H9 (cell line): ENCODE results near the gene FMNL1. TPM values are rescaled to one million over a fixed set of nuclear protein-coding genes. Genes with fewer than 3 reads are reported as not detected.

Source experiments
- DNase-seq: peaks from one replicate; pipeline ENCODE4 v3.0.0-alpha.2; 2017
- H2AFZ ChIP-seq: one replicate; pipeline ENCODE4 v1.6.1; 2013; ENCODE audit warnings: mild to moderate bottlenecking, low read length, control low read depth, moderate library complexity
- H2AK5ac ChIP-seq: 2 replicates; pipeline ENCODE4 v1.6.1; 2013; ENCODE audit warnings: low read length, control low read depth, mixed read lengths; ENCODE audit not compliant: insufficient read length
- H2BK120ac ChIP-seq: one replicate; pipeline ENCODE4 v1.6.1; 2013; ENCODE audit warnings: low read depth, mild to moderate bottlenecking, low read length, control low read depth, inconsistent platforms; ENCODE audit not compliant: poor library complexity, severe bottlenecking
- H2BK12ac ChIP-seq: 2 replicates; pipeline ENCODE4 v1.6.1; 2013; ENCODE audit warnings: low read length, control low read depth, mixed read lengths, low read depth; ENCODE audit not compliant: insufficient read length
- H2BK15ac ChIP-seq: 2 replicates; pipeline ENCODE4 v1.6.1; 2013; ENCODE audit warnings: low read depth, low read length, control low read depth
- H2BK20ac ChIP-seq: one replicate; pipeline ENCODE4 v1.6.1; 2013; ENCODE audit warnings: low read depth, mild to moderate bottlenecking, low read length, control low read depth, inconsistent platforms; ENCODE audit not compliant: poor library complexity, severe bottlenecking
- H2BK5ac ChIP-seq: 2 replicates; pipeline ENCODE4 v1.6.1; 2013; ENCODE audit warnings: low read length, control low read depth, mixed read lengths; ENCODE audit not compliant: insufficient read length
- H3K14ac ChIP-seq: 2 replicates; pipeline ENCODE4 v1.6.1; 2013; ENCODE audit warnings: low read length, control low read depth; ENCODE audit not compliant: insufficient read depth
- H3K18ac ChIP-seq: 2 replicates; pipeline ENCODE4 v1.6.1; 2013; ENCODE audit warnings: low read depth, mild to moderate bottlenecking, mixed read lengths, low read length, control low read depth; ENCODE audit not compliant: insufficient read length
- H3K23ac ChIP-seq: 2 replicates; pipeline ENCODE4 v1.6.1; 2013; ENCODE audit warnings: low read length, control low read depth, mixed read lengths, low read depth; ENCODE audit not compliant: insufficient read length
- H3K23me2 ChIP-seq: 2 replicates; pipeline ENCODE4 v1.6.1; 2013; ENCODE audit warnings: low read depth, mild to moderate bottlenecking, mixed read lengths, low read length, control low read depth; ENCODE audit not compliant: insufficient read length, poor library complexity, severe bottlenecking
- H3K27ac ChIP-seq: 2 replicates; pipeline ENCODE4 v1.5.1; 2013; ENCODE audit warnings: low read length, control low read depth, mixed read lengths, low read depth; ENCODE audit not compliant: insufficient read length
- H3K27me3 ChIP-seq: 2 replicates; pipeline ENCODE4 v1.6.1; 2013; ENCODE audit warnings: low read length, control low read depth, inconsistent platforms; ENCODE audit not compliant: insufficient read depth
- H3K4ac ChIP-seq: 2 replicates; pipeline ENCODE4 v1.6.1; 2013; ENCODE audit warnings: low read depth, mild to moderate bottlenecking, control low read depth, inconsistent platforms, low read length, moderate library complexity
- H3K4me1 ChIP-seq: 2 replicates; pipeline ENCODE4 v1.6.1; 2013; ENCODE audit warnings: low read length, control low read depth, inconsistent platforms; ENCODE audit not compliant: insufficient read depth
- H3K4me2 ChIP-seq: 2 replicates; pipeline ENCODE4 v1.6.1; 2013; ENCODE audit warnings: low read length, control low read depth, mixed read lengths; ENCODE audit not compliant: insufficient read length, insufficient read depth
- H3K56ac ChIP-seq: 2 replicates; pipeline ENCODE4 v1.6.1; 2013; ENCODE audit warnings: low read depth, mild to moderate bottlenecking, mixed read lengths, low read length, control low read depth; ENCODE audit not compliant: insufficient read length
- H3K79me1 ChIP-seq: 2 replicates; pipeline ENCODE4 v1.6.1; 2013; ENCODE audit warnings: low read depth, mild to moderate bottlenecking, moderate library complexity, low read length, control low read depth, inconsistent platforms; ENCODE audit not compliant: insufficient read depth, poor library complexity, severe bottlenecking
- H3K79me2 ChIP-seq: 2 replicates; pipeline ENCODE4 v1.6.1; 2013; ENCODE audit warnings: low read length, control low read depth, inconsistent platforms; ENCODE audit not compliant: insufficient read depth
- H3K9ac ChIP-seq: 2 replicates; pipeline ENCODE4 v1.6.1; 2013; ENCODE audit warnings: low read length, control low read depth, mixed read lengths; ENCODE audit not compliant: insufficient read length; ENCODE audit errors: extremely low read depth
- H3K9me3 ChIP-seq: one replicate; pipeline ENCODE4 v1.6.1; 2013; ENCODE audit warnings: low read depth, low read length, inconsistent platforms; ENCODE audit not compliant: control insufficient read depth
- H3T11ph ChIP-seq: one replicate; pipeline ENCODE4 v1.6.1; 2013; ENCODE audit warnings: mild to moderate bottlenecking, low read length, control low read depth, inconsistent platforms
- H4K20me1 ChIP-seq: one replicate; pipeline ENCODE4 v1.6.1; 2013; ENCODE audit not compliant: control insufficient read depth, insufficient read length, insufficient read depth
- H4K5ac ChIP-seq: 2 replicates; pipeline ENCODE4 v1.6.1; 2013; ENCODE audit warnings: low read depth, mild to moderate bottlenecking, mixed read lengths, low read length, control low read depth; ENCODE audit not compliant: insufficient read length
- H4K8ac ChIP-seq: replicated peaks from 2 replicates; pipeline ENCODE4 v1.6.1; 2013; ENCODE audit warnings: low read length, control low read depth, mixed read lengths, low read depth; ENCODE audit not compliant: insufficient read length
- H4K91ac ChIP-seq: 2 replicates; pipeline ENCODE4 v1.6.1; 2013; ENCODE audit warnings: low read depth, mild to moderate bottlenecking, moderate library complexity, mixed read lengths, low read length, control low read depth; ENCODE audit not compliant: insufficient read length
- H3K27ac Mint-ChIP-seq, 3 experiments: 2 replicates in 2 of 3; 3 replicates in 1 of 3; pipeline ENCODE4 v1.8.0; 2020 to 2021; ENCODE audit warnings: mixed read lengths in 3 of 3, mild to moderate bottlenecking in 1 of 3, moderate library complexity in 1 of 3
- H3K27me3 Mint-ChIP-seq: 2 replicates; pipeline ENCODE4 v1.8.0; 2021; ENCODE audit warnings: low read depth, mild to moderate bottlenecking, moderate library complexity, mixed read lengths
- H3K36me3 Mint-ChIP-seq, 3 experiments: 2 replicates in 2 of 3; 3 replicates in 1 of 3; pipeline ENCODE4 v1.8.0; 2020 to 2021; ENCODE audit warnings: low read depth in 3 of 3, mixed read lengths in 3 of 3; ENCODE audit not compliant: insufficient read depth in 1 of 3
- H3K4me1 Mint-ChIP-seq, 2 experiments: 2 replicates each; pipeline ENCODE4 v1.8.0; 2020; ENCODE audit warnings: mixed read lengths in 2 of 2
- H3K4me3 Mint-ChIP-seq, 2 experiments: 2 replicates in 1 of 2; 3 replicates in 1 of 2; pipeline ENCODE4 v1.8.0; 2020 to 2021; ENCODE audit warnings: mild to moderate bottlenecking in 2 of 2, mixed read lengths in 2 of 2, moderate library complexity in 1 of 2
- H3K9me3 Mint-ChIP-seq, 2 experiments: 2 replicates in 1 of 2; 3 replicates in 1 of 2; pipeline ENCODE4 v1.8.0; 2020; ENCODE audit warnings: mild to moderate bottlenecking in 2 of 2, mixed read lengths in 2 of 2, moderate library complexity in 1 of 2
- WGBS: extraction: QIAGEN DNeasy Blood & Tissue Kit; methylation state at CpG from one replicate; pipeline ENCODE4 v1.1.7; 2013; ENCODE audit warnings: missing lambda C conversion rate, low lambda C conversion rate, mixed read lengths; ENCODE audit not compliant: insufficient read length; ENCODE audit errors: extremely low coverage; 5-methylcytosine and 5-hydroxymethylcytosine counted together
- total RNA-seq: library from RNA; stranded (reverse); gene quantifications from 2 replicates; pipeline ENCODE4 v1.2.1, GENCODE V29; 2021
- TF ChIP-seq, protein P1 (sequence below): fragments of 200-600 bp; sonication (generic); conservative IDR thresholded peaks from 3 replicates; pipeline ENCODE4 v1.8.0; 2021; ENCODE audit warnings: antibody characterized with exemption, mild to moderate bottlenecking

The FMNL1 gene
- total RNA-seq, 1 experiment from 2014 or later, result 6.9 TPM

DNA sequence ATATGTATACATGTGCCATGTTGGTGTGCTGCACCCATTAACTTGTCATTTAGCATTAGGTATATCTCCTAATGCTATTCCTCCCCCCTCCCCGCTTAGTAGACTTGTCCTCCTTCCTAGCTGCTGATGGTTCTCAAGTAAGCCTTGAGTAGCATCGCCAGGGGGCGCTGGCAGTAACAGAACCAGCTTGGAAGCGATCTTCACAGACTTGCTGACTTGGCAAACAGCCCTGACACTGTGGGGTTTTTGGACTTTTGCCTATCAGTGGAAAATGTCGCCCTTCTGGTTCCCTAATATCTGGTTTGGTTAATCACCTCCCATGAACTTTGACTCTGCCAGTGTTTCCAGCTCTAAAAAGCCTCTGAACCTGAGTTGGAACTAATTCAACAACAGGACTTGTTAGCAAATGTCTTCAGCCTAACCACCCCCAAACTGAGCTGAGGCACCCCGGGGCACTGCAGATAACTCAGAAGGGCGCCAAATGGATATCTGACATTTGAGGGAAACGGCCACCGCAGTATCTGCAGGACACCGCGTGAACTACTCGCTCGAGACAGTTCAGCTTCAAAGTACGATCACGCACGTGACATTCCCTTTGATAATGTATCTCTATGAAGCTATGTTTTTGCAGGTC is 55.6 kb downstream of the FMNL1 start:
- Histone ChIP-seq H3K4me2 (no peak overlapping the region), H2BK12ac (no peak overlapping the region), H2BK20ac (no peak overlapping the region), H4K91ac (no peak overlapping the region), H2BK15ac (no peak overlapping the region), H2AK5ac (no peak overlapping the region), H3K56ac (no peak overlapping the region), H4K20me1 (no peaks in the 10 kb centered on the region), H3K14ac (no peak overlapping the region), H4K5ac (no peak overlapping the region), H3K4ac (no peak overlapping the region), H3T11ph (no peak overlapping the region), H3K27me3 (no peaks in the 10 kb centered on the region), H3K23me2 (no peaks in the 10 kb centered on the region), H2BK5ac (no peak overlapping the region), H4K8ac (no peak overlapping the region), H3K27ac (no peak overlapping the region), H3K23ac (no peak overlapping the region), H3K9ac (no peak overlapping the region), H2AFZ (no peak overlapping the region), H3K79me2 (no peaks in the 10 kb centered on the region), H3K4me1 (no peaks in the 10 kb centered on the region), H2BK120ac (no peak overlapping the region), H3K9me3 (no peaks in the 10 kb centered on the region), H3K79me1 (no peaks in the 10 kb centered on the region), H3K18ac (no peak overlapping the region)
- DNase-seq, result peak; percentile 95
- Mint-ChIP-seq H3K27me3 (no peaks in the 10 kb centered on the region), H3K4me3 (no peak overlapping the region), H3K4me1 (peaks cover 7 to 14% of the 10 kb centered on the region in 2 experiments), H3K27ac (peak overlapping the region; percentile 26 to 82 (median 65); a peak in 2 of 7 replicates), H3K9me3 (no peaks in the 10 kb centered on the region), H3K36me3 (peaks cover 0 to 16% (median 5%) of the 10 kb centered on the region in 3 experiments; a peak in 4 of 7 replicates)
- TF ChIP-seq, protein P1, sequence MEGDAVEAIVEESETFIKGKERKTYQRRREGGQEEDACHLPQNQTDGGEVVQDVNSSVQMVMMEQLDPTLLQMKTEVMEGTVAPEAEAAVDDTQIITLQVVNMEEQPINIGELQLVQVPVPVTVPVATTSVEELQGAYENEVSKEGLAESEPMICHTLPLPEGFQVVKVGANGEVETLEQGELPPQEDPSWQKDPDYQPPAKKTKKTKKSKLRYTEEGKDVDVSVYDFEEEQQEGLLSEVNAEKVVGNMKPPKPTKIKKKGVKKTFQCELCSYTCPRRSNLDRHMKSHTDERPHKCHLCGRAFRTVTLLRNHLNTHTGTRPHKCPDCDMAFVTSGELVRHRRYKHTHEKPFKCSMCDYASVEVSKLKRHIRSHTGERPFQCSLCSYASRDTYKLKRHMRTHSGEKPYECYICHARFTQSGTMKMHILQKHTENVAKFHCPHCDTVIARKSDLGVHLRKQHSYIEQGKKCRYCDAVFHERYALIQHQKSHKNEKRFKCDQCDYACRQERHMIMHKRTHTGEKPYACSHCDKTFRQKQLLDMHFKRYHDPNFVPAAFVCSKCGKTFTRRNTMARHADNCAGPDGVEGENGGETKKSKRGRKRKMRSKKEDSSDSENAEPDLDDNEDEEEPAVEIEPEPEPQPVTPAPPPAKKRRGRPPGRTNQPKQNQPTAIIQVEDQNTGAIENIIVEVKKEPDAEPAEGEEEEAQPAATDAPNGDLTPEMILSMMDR, result peak; percentile 88
- WGBS, result no CpG with 5 or more reads among the region's 16 CpGs
